ENCODE results near the gene IRAK2. TPM values are rescaled to one million over a fixed set of nuclear protein-coding genes. Genes with fewer than 3 reads are reported as not detected.
"Not testable (repeated sequence)": the region's sequence is repeated elsewhere in the genome, so short reads cannot be mapped to it uniquely, and the experiment has no call there.

The IRAK2 gene
- total and polyA plus RNA-seq, 12 donors: 2.1 to 8.7 (median 4.9) TPM

- no peaks in the 10 kb centered on the region for H3K27me3 ChIP-seq
- intact Hi-C loops (cut with DNase I): no loop called here
- TF ChIP-seq CTCF (IDR thresholded peaks at IDR 0.05) (no peak), POLR2A (IDR thresholded peaks at IDR 0.05) (no peak)
- 88 to 92% (median 89%) methylated on average over 4 of the region's 4 CpGs for WGBS, 4 donors
- H3K9me3 ChIP-seq (replicated peaks in 1 of 3): no peaks in the 10 kb centered on the region
- H3K4me3 ChIP-seq: peak overlapping the region in 1 of 4 donors; percentile 74
- no peak overlapping the region for H3K27ac ChIP-seq
- H3K36me3 ChIP-seq (replicated peaks in 1 of 2): no peaks in the 10 kb centered on the region
- no peak for DNase-seq
- H3K4me1 ChIP-seq (replicated peaks in 1 of 2): peaks cover 8 to 26% of the 10 kb centered on the region in 2 donors
Measured at GRCh38 chr3:10116928-10117327, 47.8 kb upstream of the IRAK2 start.

- Histone ChIP-seq H3K27ac (no peak overlapping the region), H3K27me3 (no peaks in the 10 kb centered on the region), H3K36me3 (replicated peaks in 1 of 2) (no peaks in the 10 kb centered on the region), H3K4me3 (no peak overlapping the region), H3K9me3 (replicated peaks in 1 of 3) (no peaks in the 10 kb centered on the region), H3K4me1 (replicated peaks in 1 of 2) (peaks cover 8 to 26% of the 10 kb centered on the region in 2 donors)
- no peak for TF ChIP-seq CTCF (IDR thresholded peaks at IDR 0.05)
- TF ChIP-seq POLR2A (IDR thresholded peaks at IDR 0.05): no peak
- no peak for DNase-seq
- intact Hi-C loops (cut with DNase I): no loop called here
- 75 to 87% (median 83%) methylated on average over 4 of the region's 4 CpGs for WGBS, 4 donors
Measured at GRCh38 chr3:10119376-10119775, 45.3 kb upstream of the IRAK2 start.

- Histone ChIP-seq H3K4me3 (no peak overlapping the region), H3K9me3 (replicated peaks in 1 of 3) (no peaks in the 10 kb centered on the region), H3K27ac (no peak overlapping the region), H3K4me1 (replicated peaks in 1 of 2) (peaks cover 5 to 22% of the 10 kb centered on the region in 2 donors), H3K27me3 (no peaks in the 10 kb centered on the region), H3K36me3 (replicated peaks in 1 of 2) (peaks cover 0 to 10% of the 10 kb centered on the region in 2 donors)
- TF ChIP-seq CTCF (IDR thresholded peaks at IDR 0.05): no peak
- TF ChIP-seq POLR2A (IDR thresholded peaks at IDR 0.05): no peak
- DNase-seq: no peak
- intact Hi-C loops (cut with DNase I): no loop called here
- WGBS, 4 donors: 93 to 95% (median 95%) methylated on average over 2 of the region's 2 CpGs
Measured at GRCh38 chr3:10121064-10121463, 43.7 kb upstream of the IRAK2 start.

- TF ChIP-seq CTCF (IDR thresholded peaks at IDR 0.05): no peak
- no peak for TF ChIP-seq POLR2A (IDR thresholded peaks at IDR 0.05)
Measured at GRCh38 chr3:10122724-10123123, 42.0 kb upstream of the IRAK2 start.

GRCh38 chr3:10135872-10136271, 28.8 kb upstream of the IRAK2 start:
- H3K27me3 ChIP-seq; H3K4me3 ChIP-seq; H3K36me3 ChIP-seq (replicated peaks in 1 of 2); intact Hi-C loops (cut with DNase I); H3K27ac ChIP-seq; H3K9me3 ChIP-seq (replicated peaks in 1 of 3); DNase-seq; H3K4me1 ChIP-seq (replicated peaks in 1 of 2): not testable (repeated sequence)
- 88 to 92% (median 91%) methylated on average over 8 to 9 of the region's 9 CpGs for WGBS, 4 donors

More at GRCh38 chr3:10122724-10123123, 42.0 kb upstream of the IRAK2 start:
- Histone ChIP-seq H3K36me3 (replicated peaks in 1 of 2) (peaks cover 0 to 25% of the 10 kb centered on the region in 2 donors), H3K27ac (no peak overlapping the region), H3K4me1 (replicated peaks in 1 of 2) (peaks cover 0 to 5% of the 10 kb centered on the region in 2 donors), H3K27me3 (no peaks in the 10 kb centered on the region), H3K4me3 (no peak overlapping the region), H3K9me3 (replicated peaks in 1 of 3) (no peaks in the 10 kb centered on the region)
- no peak for DNase-seq
- WGBS, 4 donors: 69 to 82% (median 81%) methylated on average over 4 of the region's 4 CpGs
- intact Hi-C loops (cut with DNase I): no loop called here
